H9 (cell line): Measurements from ENCODE around the gene MTNR1B. TPM values are rescaled to one million over a fixed set of nuclear protein-coding genes. Genes with fewer than 3 reads are reported as not detected.
A peak's percentile ranks its signal among the peaks of the same experiment; 100 is the strongest.

Source experiments
- DNase-seq: peaks from one replicate; pipeline ENCODE4 v3.0.0-alpha.2; 2017
- H2AFZ ChIP-seq: one replicate; pipeline ENCODE4 v1.6.1; 2013; ENCODE audit warnings: mild to moderate bottlenecking, low read length, control low read depth, moderate library complexity
- H2AK5ac ChIP-seq: 2 replicates; pipeline ENCODE4 v1.6.1; 2013; ENCODE audit warnings: low read length, control low read depth, mixed read lengths; ENCODE audit not compliant: insufficient read length
- H2BK120ac ChIP-seq: one replicate; pipeline ENCODE4 v1.6.1; 2013; ENCODE audit warnings: low read depth, mild to moderate bottlenecking, low read length, control low read depth, inconsistent platforms; ENCODE audit not compliant: poor library complexity, severe bottlenecking
- H2BK12ac ChIP-seq: 2 replicates; pipeline ENCODE4 v1.6.1; 2013; ENCODE audit warnings: low read length, control low read depth, mixed read lengths, low read depth; ENCODE audit not compliant: insufficient read length
- H2BK15ac ChIP-seq: 2 replicates; pipeline ENCODE4 v1.6.1; 2013; ENCODE audit warnings: low read depth, low read length, control low read depth
- H2BK20ac ChIP-seq: one replicate; pipeline ENCODE4 v1.6.1; 2013; ENCODE audit warnings: low read depth, mild to moderate bottlenecking, low read length, control low read depth, inconsistent platforms; ENCODE audit not compliant: poor library complexity, severe bottlenecking
- H2BK5ac ChIP-seq: 2 replicates; pipeline ENCODE4 v1.6.1; 2013; ENCODE audit warnings: low read length, control low read depth, mixed read lengths; ENCODE audit not compliant: insufficient read length
- H3K14ac ChIP-seq: 2 replicates; pipeline ENCODE4 v1.6.1; 2013; ENCODE audit warnings: low read length, control low read depth; ENCODE audit not compliant: insufficient read depth
- H3K18ac ChIP-seq: 2 replicates; pipeline ENCODE4 v1.6.1; 2013; ENCODE audit warnings: low read depth, mild to moderate bottlenecking, mixed read lengths, low read length, control low read depth; ENCODE audit not compliant: insufficient read length
- H3K23ac ChIP-seq: 2 replicates; pipeline ENCODE4 v1.6.1; 2013; ENCODE audit warnings: low read length, control low read depth, mixed read lengths, low read depth; ENCODE audit not compliant: insufficient read length
- H3K23me2 ChIP-seq: 2 replicates; pipeline ENCODE4 v1.6.1; 2013; ENCODE audit warnings: low read depth, mild to moderate bottlenecking, mixed read lengths, low read length, control low read depth; ENCODE audit not compliant: insufficient read length, poor library complexity, severe bottlenecking
- H3K27ac ChIP-seq: 2 replicates; pipeline ENCODE4 v1.5.1; 2013; ENCODE audit warnings: low read length, control low read depth, mixed read lengths, low read depth; ENCODE audit not compliant: insufficient read length
- H3K27me3 ChIP-seq: 2 replicates; pipeline ENCODE4 v1.6.1; 2013; ENCODE audit warnings: low read length, control low read depth, inconsistent platforms; ENCODE audit not compliant: insufficient read depth
- H3K4ac ChIP-seq: 2 replicates; pipeline ENCODE4 v1.6.1; 2013; ENCODE audit warnings: low read depth, mild to moderate bottlenecking, control low read depth, inconsistent platforms, low read length, moderate library complexity
- H3K4me1 ChIP-seq: 2 replicates; pipeline ENCODE4 v1.6.1; 2013; ENCODE audit warnings: low read length, control low read depth, inconsistent platforms; ENCODE audit not compliant: insufficient read depth
- H3K4me2 ChIP-seq: 2 replicates; pipeline ENCODE4 v1.6.1; 2013; ENCODE audit warnings: low read length, control low read depth, mixed read lengths; ENCODE audit not compliant: insufficient read length, insufficient read depth
- H3K56ac ChIP-seq: 2 replicates; pipeline ENCODE4 v1.6.1; 2013; ENCODE audit warnings: low read depth, mild to moderate bottlenecking, mixed read lengths, low read length, control low read depth; ENCODE audit not compliant: insufficient read length
- H3K79me1 ChIP-seq: 2 replicates; pipeline ENCODE4 v1.6.1; 2013; ENCODE audit warnings: low read depth, mild to moderate bottlenecking, moderate library complexity, low read length, control low read depth, inconsistent platforms; ENCODE audit not compliant: insufficient read depth, poor library complexity, severe bottlenecking
- H3K79me2 ChIP-seq: 2 replicates; pipeline ENCODE4 v1.6.1; 2013; ENCODE audit warnings: low read length, control low read depth, inconsistent platforms; ENCODE audit not compliant: insufficient read depth
- H3K9ac ChIP-seq: 2 replicates; pipeline ENCODE4 v1.6.1; 2013; ENCODE audit warnings: low read length, control low read depth, mixed read lengths; ENCODE audit not compliant: insufficient read length; ENCODE audit errors: extremely low read depth
- H3K9me3 ChIP-seq: one replicate; pipeline ENCODE4 v1.6.1; 2013; ENCODE audit warnings: low read depth, low read length, inconsistent platforms; ENCODE audit not compliant: control insufficient read depth
- H3T11ph ChIP-seq: one replicate; pipeline ENCODE4 v1.6.1; 2013; ENCODE audit warnings: mild to moderate bottlenecking, low read length, control low read depth, inconsistent platforms
- H4K20me1 ChIP-seq: one replicate; pipeline ENCODE4 v1.6.1; 2013; ENCODE audit not compliant: control insufficient read depth, insufficient read length, insufficient read depth
- H4K5ac ChIP-seq: 2 replicates; pipeline ENCODE4 v1.6.1; 2013; ENCODE audit warnings: low read depth, mild to moderate bottlenecking, mixed read lengths, low read length, control low read depth; ENCODE audit not compliant: insufficient read length
- H4K8ac ChIP-seq: replicated peaks from 2 replicates; pipeline ENCODE4 v1.6.1; 2013; ENCODE audit warnings: low read length, control low read depth, mixed read lengths, low read depth; ENCODE audit not compliant: insufficient read length
- H4K91ac ChIP-seq: 2 replicates; pipeline ENCODE4 v1.6.1; 2013; ENCODE audit warnings: low read depth, mild to moderate bottlenecking, moderate library complexity, mixed read lengths, low read length, control low read depth; ENCODE audit not compliant: insufficient read length
- H3K27ac Mint-ChIP-seq, 3 experiments: 2 replicates in 2 of 3; 3 replicates in 1 of 3; pipeline ENCODE4 v1.8.0; 2020 to 2021; ENCODE audit warnings: mixed read lengths in 3 of 3, mild to moderate bottlenecking in 1 of 3, moderate library complexity in 1 of 3
- H3K27me3 Mint-ChIP-seq: 2 replicates; pipeline ENCODE4 v1.8.0; 2021; ENCODE audit warnings: low read depth, mild to moderate bottlenecking, moderate library complexity, mixed read lengths
- H3K36me3 Mint-ChIP-seq, 3 experiments: 2 replicates in 2 of 3; 3 replicates in 1 of 3; pipeline ENCODE4 v1.8.0; 2020 to 2021; ENCODE audit warnings: low read depth in 3 of 3, mixed read lengths in 3 of 3; ENCODE audit not compliant: insufficient read depth in 1 of 3
- H3K4me1 Mint-ChIP-seq, 2 experiments: 2 replicates each; pipeline ENCODE4 v1.8.0; 2020; ENCODE audit warnings: mixed read lengths in 2 of 2
- H3K4me3 Mint-ChIP-seq, 2 experiments: 2 replicates in 1 of 2; 3 replicates in 1 of 2; pipeline ENCODE4 v1.8.0; 2020 to 2021; ENCODE audit warnings: mild to moderate bottlenecking in 2 of 2, mixed read lengths in 2 of 2, moderate library complexity in 1 of 2
- H3K9me3 Mint-ChIP-seq, 2 experiments: 2 replicates in 1 of 2; 3 replicates in 1 of 2; pipeline ENCODE4 v1.8.0; 2020; ENCODE audit warnings: mild to moderate bottlenecking in 2 of 2, mixed read lengths in 2 of 2, moderate library complexity in 1 of 2
- WGBS: extraction: QIAGEN DNeasy Blood & Tissue Kit; methylation state at CpG from one replicate; pipeline ENCODE4 v1.1.7; 2013; ENCODE audit warnings: missing lambda C conversion rate, low lambda C conversion rate, mixed read lengths; ENCODE audit not compliant: insufficient read length; ENCODE audit errors: extremely low coverage; 5-methylcytosine and 5-hydroxymethylcytosine counted together
- total RNA-seq: library from RNA; stranded (reverse); gene quantifications from 2 replicates; pipeline ENCODE4 v1.2.1, GENCODE V29; 2021
- TF ChIP-seq, protein P1 (sequence below): fragments of 200-600 bp; sonication (generic); conservative IDR thresholded peaks from 3 replicates; pipeline ENCODE4 v1.8.0; 2021; ENCODE audit warnings: antibody characterized with exemption, mild to moderate bottlenecking

Gene MTNR1B
- total RNA-seq, 1 experiment from 2014 or later: not detected

DNA sequence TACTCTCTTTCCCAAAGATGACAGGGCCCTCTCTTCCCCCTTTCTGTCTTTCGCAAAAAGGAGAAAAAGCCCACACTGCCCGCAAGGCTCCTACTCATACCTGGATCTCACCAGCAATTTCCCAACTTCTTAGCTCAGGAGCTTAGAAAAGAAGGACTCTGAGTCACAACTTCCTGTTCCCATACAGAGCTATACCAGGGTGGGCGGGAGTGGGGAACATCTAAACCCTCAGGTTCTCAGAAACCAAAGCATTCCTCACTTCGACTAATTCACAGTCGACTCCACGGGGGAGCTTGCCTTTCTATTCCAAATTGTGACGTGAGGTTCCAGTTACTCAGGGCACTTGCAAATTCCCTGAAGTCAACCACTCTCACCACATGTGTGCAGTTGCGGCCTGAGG is 61.9 kb downstream of the MTNR1B start:
- Histone ChIP-seq H2BK5ac (no peak overlapping the region), H3K56ac (no peak overlapping the region), H3K4me1 (peaks cover 2% of the 10 kb centered on the region; the same call in 1 of the 2 replicates), H3K79me1 (no peaks in the 10 kb centered on the region), H2AFZ (no peak overlapping the region), H2BK120ac (no peak overlapping the region), H3K27me3 (no peaks in the 10 kb centered on the region), H2BK15ac (no peak overlapping the region), H2BK20ac (no peak overlapping the region), H2BK12ac (no peak overlapping the region), H4K91ac (no peak overlapping the region), H3K9ac (no peak overlapping the region), H3K14ac (no peak overlapping the region), H3K79me2 (no peaks in the 10 kb centered on the region), H3K23me2 (no peaks in the 10 kb centered on the region), H3K23ac (no peak overlapping the region), H3K4me2 (no peak overlapping the region), H3K4ac (no peak overlapping the region), H3T11ph (no peak overlapping the region), H3K27ac (no peak overlapping the region), H3K9me3 (no peaks in the 10 kb centered on the region), H4K20me1 (no peaks in the 10 kb centered on the region), H3K18ac (no peak overlapping the region), H4K8ac (no peak overlapping the region), H4K5ac (no peak overlapping the region), H2AK5ac (no peak overlapping the region)
- Mint-ChIP-seq H3K36me3 (peaks cover 0 to 6% (median 0%) of the 10 kb centered on the region in 3 experiments; a peak in 1 of 7 replicates), H3K4me3 (no peak overlapping the region), H3K27me3 (no peaks in the 10 kb centered on the region), H3K4me1 (peaks cover 10 to 15% of the 10 kb centered on the region in 2 experiments), H3K27ac (peak overlapping the region in 2 of 3 experiments; percentile 12 to 94; a peak in 3 of 7 replicates), H3K9me3 (no peaks in the 10 kb centered on the region; a peak in 1 of 5 replicates)
- TF ChIP-seq, protein P1, sequence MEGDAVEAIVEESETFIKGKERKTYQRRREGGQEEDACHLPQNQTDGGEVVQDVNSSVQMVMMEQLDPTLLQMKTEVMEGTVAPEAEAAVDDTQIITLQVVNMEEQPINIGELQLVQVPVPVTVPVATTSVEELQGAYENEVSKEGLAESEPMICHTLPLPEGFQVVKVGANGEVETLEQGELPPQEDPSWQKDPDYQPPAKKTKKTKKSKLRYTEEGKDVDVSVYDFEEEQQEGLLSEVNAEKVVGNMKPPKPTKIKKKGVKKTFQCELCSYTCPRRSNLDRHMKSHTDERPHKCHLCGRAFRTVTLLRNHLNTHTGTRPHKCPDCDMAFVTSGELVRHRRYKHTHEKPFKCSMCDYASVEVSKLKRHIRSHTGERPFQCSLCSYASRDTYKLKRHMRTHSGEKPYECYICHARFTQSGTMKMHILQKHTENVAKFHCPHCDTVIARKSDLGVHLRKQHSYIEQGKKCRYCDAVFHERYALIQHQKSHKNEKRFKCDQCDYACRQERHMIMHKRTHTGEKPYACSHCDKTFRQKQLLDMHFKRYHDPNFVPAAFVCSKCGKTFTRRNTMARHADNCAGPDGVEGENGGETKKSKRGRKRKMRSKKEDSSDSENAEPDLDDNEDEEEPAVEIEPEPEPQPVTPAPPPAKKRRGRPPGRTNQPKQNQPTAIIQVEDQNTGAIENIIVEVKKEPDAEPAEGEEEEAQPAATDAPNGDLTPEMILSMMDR: no peak
- no CpG with 5 or more reads among the region's 8 CpGs for WGBS
- DNase-seq: peak; percentile 61

Other genes starting within 250 kb of the MTNR1B start
- gene SLC36A4, start 228.3 kb downstream of the MTNR1B start, total RNA-seq: 30.0 and 33.3 TPM in 2 replicates